Measurements from ENCODE around the gene ZFYVE28.

GRCh38 chr4:2409381-2409783, 9.1 kb downstream of the ZFYVE28 start:
- TF ChIP-seq CTCF (IDR thresholded peaks at IDR 0.05) (no peak), POLR2A (IDR thresholded peaks at IDR 0.05) (no peak)
